Neural crest cell (in vitro differentiated cells): ENCODE measurements around the gene NT5DC3. TPM values are rescaled to one million over a fixed set of nuclear protein-coding genes. Genes with fewer than 3 reads are reported as not detected.

Experiments
- DNase-seq: peaks from one replicate; pipeline ENCODE4 v3.0.0; 2021; ENCODE audit warnings: low read depth, mixed read lengths, low spot score
- H3K27ac Mint-ChIP-seq: one replicate; pipeline ENCODE4 v1.8.0; 2021; ENCODE audit warnings: mild to moderate bottlenecking, mixed read lengths; ENCODE audit not compliant: unreplicated experiment
- H3K27me3 Mint-ChIP-seq: 2 replicates; pipeline ENCODE4 v1.8.0; 2021; ENCODE audit warnings: low read depth, mild to moderate bottlenecking, mixed read lengths
- H3K36me3 Mint-ChIP-seq: 2 replicates; pipeline ENCODE4 v1.8.0; 2021; ENCODE audit warnings: low read depth, mild to moderate bottlenecking, mixed read lengths
- H3K4me1 Mint-ChIP-seq: 2 replicates; pipeline ENCODE4 v1.8.0; 2021; ENCODE audit warnings: mixed read lengths
- H3K4me3 Mint-ChIP-seq: one replicate; pipeline ENCODE4 v1.8.0; 2021; ENCODE audit warnings: mild to moderate bottlenecking, mixed read lengths
- H3K9me3 Mint-ChIP-seq: 2 replicates; pipeline ENCODE4 v1.8.0; 2021; ENCODE audit warnings: mixed read lengths
- total RNA-seq: library from RNA; stranded (reverse); gene quantifications from 2 replicates; pipeline ENCODE4 v1.2.1, GENCODE V29; 2021
- TF ChIP-seq, protein P1 (sequence below): fragments of 200-600 bp; sonication (generic); conservative IDR thresholded peaks from 2 replicates; pipeline ENCODE4 v1.5.0; 2021; ENCODE audit warnings: antibody characterized with exemption, mild to moderate bottlenecking

NT5DC3 gene
- total RNA-seq, 1 donor from 2014 or later = 14.4 TPM

DNA sequence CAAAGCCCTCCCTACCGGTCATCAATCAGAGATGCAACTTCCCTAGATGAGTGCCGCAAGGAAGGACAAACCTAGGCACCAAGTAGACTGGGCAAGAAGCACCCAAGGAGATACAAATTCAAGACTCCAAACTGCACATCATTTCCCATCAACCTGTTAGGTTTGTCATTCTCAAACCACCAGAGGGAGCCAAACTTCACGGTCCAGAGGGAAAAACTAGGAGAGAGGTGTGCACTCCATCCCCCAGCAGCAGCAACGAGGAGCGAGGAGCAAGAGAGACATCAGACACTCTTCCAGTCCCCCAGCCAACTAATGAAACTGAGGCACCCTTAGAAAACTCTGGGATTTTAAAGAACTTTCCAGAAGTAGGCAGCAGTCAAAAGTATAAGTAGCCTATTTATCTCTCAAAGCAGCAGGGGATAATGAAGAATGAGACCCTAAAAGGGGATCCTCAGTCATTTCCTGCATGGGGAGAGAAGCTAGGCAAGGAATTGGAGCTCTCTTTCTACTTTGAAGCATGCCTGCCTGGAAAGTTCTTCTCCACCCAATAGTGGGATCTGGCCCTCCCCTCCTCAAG, 37.0 kb upstream of the NT5DC3 start:
- H3K4me3 Mint-ChIP-seq = no peak overlapping the region
- H3K9me3 Mint-ChIP-seq = peaks cover 2% of the 10 kb centered on the region
- no peaks in the 10 kb centered on the region for H3K27me3 Mint-ChIP-seq
- no peak overlapping the region for H3K27ac Mint-ChIP-seq
- TF ChIP-seq, protein P1, sequence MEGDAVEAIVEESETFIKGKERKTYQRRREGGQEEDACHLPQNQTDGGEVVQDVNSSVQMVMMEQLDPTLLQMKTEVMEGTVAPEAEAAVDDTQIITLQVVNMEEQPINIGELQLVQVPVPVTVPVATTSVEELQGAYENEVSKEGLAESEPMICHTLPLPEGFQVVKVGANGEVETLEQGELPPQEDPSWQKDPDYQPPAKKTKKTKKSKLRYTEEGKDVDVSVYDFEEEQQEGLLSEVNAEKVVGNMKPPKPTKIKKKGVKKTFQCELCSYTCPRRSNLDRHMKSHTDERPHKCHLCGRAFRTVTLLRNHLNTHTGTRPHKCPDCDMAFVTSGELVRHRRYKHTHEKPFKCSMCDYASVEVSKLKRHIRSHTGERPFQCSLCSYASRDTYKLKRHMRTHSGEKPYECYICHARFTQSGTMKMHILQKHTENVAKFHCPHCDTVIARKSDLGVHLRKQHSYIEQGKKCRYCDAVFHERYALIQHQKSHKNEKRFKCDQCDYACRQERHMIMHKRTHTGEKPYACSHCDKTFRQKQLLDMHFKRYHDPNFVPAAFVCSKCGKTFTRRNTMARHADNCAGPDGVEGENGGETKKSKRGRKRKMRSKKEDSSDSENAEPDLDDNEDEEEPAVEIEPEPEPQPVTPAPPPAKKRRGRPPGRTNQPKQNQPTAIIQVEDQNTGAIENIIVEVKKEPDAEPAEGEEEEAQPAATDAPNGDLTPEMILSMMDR = peak; percentile 84
- H3K4me1 Mint-ChIP-seq = peaks cover 11% of the 10 kb centered on the region
- DNase-seq = peak; percentile 61
- no peaks in the 10 kb centered on the region for H3K36me3 Mint-ChIP-seq

DNA sequence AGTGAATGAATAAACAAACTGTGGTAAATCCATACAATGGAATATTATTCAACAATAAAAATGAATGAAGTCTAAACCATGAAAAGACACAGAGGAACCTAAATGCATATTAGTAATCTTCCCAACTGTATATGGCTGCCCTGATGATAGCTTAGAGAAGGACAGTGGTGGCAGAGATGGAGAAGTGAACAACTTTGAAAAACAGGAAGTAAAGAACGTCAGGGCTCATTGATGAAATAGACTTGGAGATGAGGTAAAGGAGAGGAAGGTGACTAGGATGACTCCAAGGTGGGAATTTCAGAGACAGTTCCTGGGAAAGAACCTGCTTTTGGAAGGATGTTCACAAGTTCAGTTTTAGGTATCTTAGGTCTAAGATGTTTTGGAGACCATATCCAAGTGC, 36.3 kb upstream of the NT5DC3 start:
- Mint-ChIP-seq H3K36me3 (no peaks in the 10 kb centered on the region), H3K27ac (no peak overlapping the region), H3K4me3 (no peak overlapping the region), H3K9me3 (peaks cover 2% of the 10 kb centered on the region), H3K4me1 (peaks cover 11% of the 10 kb centered on the region), H3K27me3 (no peaks in the 10 kb centered on the region)
- DNase-seq = no peak
- TF ChIP-seq, protein P1 = no peak

DNA sequence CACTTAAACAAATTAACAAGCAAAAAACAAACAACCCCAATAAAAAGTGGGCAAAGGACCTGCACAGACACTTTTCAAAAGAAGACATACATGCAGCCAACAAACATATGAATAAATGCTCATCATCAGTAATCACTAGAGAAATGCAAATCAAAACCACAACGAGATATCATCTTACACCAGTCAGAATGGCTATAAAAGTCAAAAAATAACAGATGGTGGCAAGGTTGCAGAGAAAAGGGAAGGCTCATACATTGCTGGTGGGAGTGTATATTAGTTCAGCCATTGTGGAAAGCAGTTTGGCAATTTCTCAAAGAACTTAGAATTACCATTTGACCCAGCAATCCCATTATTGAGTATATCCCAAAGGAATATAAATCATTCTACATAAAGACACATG, 34.6 kb upstream of the NT5DC3 start:
- no peaks in the 10 kb centered on the region for H3K27me3 Mint-ChIP-seq
- no peak for DNase-seq
- H3K27ac Mint-ChIP-seq = no peak overlapping the region
- H3K4me1 Mint-ChIP-seq = peaks cover 4% of the 10 kb centered on the region
- TF ChIP-seq, protein P1 = no peak
- peaks cover 2% of the 10 kb centered on the region for H3K9me3 Mint-ChIP-seq
- H3K4me3 Mint-ChIP-seq = no peak overlapping the region
- H3K36me3 Mint-ChIP-seq = no peaks in the 10 kb centered on the region

DNA sequence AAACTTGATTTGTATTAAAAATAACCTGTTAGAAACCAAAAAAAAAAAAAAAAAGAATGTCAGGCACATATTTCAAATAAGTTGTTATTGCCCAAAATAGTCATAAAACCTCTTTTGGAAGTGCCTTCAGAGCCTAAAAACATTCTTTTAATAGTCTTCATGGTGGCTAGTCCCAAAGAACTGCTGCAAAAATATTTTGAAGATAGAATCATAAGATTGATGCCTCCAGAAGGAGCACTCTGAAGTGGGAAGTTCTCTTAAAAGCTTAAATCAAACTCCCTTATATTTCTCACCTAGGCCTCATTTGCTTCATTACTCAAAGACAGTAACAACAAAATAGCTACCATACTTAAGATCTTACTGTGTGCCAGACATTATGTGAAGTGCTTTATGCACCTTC, 27.2 kb upstream of the NT5DC3 start:
- no peaks in the 10 kb centered on the region for H3K36me3 Mint-ChIP-seq
- H3K9me3 Mint-ChIP-seq = no peaks in the 10 kb centered on the region
- H3K27ac Mint-ChIP-seq = no peak overlapping the region
- no peaks in the 10 kb centered on the region for H3K4me1 Mint-ChIP-seq
- H3K27me3 Mint-ChIP-seq = no peaks in the 10 kb centered on the region
- H3K4me3 Mint-ChIP-seq = no peak overlapping the region
- TF ChIP-seq, protein P1 = no peak
- no peak for DNase-seq

DNA sequence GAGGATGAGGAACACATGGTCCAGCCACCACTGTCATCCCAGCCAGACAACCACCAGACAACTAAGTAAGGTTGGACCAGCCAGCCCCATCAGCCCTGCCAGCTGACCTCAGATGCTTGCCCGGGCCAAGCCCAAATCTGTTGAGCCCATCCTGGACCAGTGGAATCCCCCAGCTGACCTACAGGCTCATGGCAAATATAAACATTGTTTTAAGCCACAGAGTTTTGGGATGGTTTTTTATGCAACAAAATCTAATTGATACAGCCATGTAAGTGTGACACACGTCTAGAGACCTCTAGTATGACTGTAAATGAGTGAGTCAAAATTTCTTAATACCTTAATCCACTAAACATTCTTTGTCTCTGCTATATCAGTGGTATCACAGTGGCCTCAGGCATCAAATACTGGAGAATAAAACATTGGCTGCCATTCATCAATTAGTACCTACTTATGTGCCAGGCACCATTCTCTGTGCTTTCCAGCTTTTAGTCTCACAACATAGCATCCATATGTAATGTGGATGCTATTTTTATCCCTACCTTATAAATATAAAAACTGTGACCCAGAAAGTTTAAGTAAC, 24.2 kb upstream of the NT5DC3 start:
- Mint-ChIP-seq H3K27ac (no peak overlapping the region), H3K9me3 (no peaks in the 10 kb centered on the region), H3K4me3 (no peak overlapping the region), H3K4me1 (no peaks in the 10 kb centered on the region), H3K36me3 (no peaks in the 10 kb centered on the region), H3K27me3 (no peaks in the 10 kb centered on the region)
- TF ChIP-seq, protein P1 = no peak
- no peak for DNase-seq
